ENCODE results near the gene ADAM12. TPM values are rescaled to one million over a fixed set of nuclear protein-coding genes. Genes with fewer than 3 reads are reported as not detected.

Gene ADAM12
- total and polyA plus RNA-seq, 2 donors (not counting 3 experiments of a cell fraction or from before 2014, with no cell fraction given): 0.22 to 0.33 TPM

DNA sequence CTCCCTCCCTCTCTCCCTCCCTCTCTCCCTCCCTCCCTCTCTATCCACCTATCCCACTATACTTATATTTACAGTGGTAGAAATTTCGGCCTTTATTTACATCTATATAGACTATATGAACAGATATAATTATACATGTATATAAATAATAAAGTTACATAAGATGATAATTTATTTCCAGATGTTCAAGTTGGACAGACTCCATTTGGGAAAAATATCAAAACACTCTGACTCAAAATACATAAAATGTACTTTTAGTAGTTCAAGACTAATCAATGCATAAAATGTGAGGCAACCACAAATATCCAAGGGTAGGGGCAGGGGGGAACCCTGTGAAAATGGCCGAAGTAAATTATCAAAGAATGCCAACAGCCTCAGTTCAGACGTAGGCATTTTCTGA is 288.9 kb downstream of the ADAM12 start:
- no peaks in the 10 kb centered on the region for H4K20me1 ChIP-seq (replicated peaks; ENCODE audit: control insufficient read depth, extremely low read depth, insufficient read depth, low read length)
- no peak overlapping the region for H3K9ac ChIP-seq (replicated peaks; ENCODE audit: extremely low read depth, insufficient read depth, low read length)
- H3K9me3 ChIP-seq (replicated peaks; ENCODE audit: control insufficient read depth, insufficient read depth, low read length): no peaks in the 10 kb centered on the region
- no peaks in the 10 kb centered on the region for H3K9me1 ChIP-seq (replicated peaks; ENCODE audit: control insufficient read depth, extremely low read depth, insufficient read depth, low read length)
- H3K4me2 ChIP-seq (ENCODE audit: insufficient read depth, low read length): no peak overlapping the region
- TF ChIP-seq, protein P1, sequence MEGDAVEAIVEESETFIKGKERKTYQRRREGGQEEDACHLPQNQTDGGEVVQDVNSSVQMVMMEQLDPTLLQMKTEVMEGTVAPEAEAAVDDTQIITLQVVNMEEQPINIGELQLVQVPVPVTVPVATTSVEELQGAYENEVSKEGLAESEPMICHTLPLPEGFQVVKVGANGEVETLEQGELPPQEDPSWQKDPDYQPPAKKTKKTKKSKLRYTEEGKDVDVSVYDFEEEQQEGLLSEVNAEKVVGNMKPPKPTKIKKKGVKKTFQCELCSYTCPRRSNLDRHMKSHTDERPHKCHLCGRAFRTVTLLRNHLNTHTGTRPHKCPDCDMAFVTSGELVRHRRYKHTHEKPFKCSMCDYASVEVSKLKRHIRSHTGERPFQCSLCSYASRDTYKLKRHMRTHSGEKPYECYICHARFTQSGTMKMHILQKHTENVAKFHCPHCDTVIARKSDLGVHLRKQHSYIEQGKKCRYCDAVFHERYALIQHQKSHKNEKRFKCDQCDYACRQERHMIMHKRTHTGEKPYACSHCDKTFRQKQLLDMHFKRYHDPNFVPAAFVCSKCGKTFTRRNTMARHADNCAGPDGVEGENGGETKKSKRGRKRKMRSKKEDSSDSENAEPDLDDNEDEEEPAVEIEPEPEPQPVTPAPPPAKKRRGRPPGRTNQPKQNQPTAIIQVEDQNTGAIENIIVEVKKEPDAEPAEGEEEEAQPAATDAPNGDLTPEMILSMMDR (IDR thresholded peaks at IDR 0.05; ENCODE audit: extremely low read depth in 1 of 2, insufficient read depth in 1 of 2, low read depth in 1 of 2, low read length in 2 of 2): no peak
- no peak for TF ChIP-seq POLR2AphosphoS5 (IDR thresholded peaks at IDR 0.05; ENCODE audit: insufficient read depth, low read depth, low read length)
- TF ChIP-seq EZH2 (IDR thresholded peaks at IDR 0.05; ENCODE audit: borderline replicate concordance, low read depth, low read length, severe bottlenecking): no peak
- no peak for TF ChIP-seq POLR2A (IDR thresholded peaks at IDR 0.05; ENCODE audit: low read depth, low read length)
- TF ChIP-seq GATA2 (IDR thresholded peaks at IDR 0.05; ENCODE audit: insufficient read depth, insufficient read length, low read depth, low read length): no peak
- TF ChIP-seq, protein P2, sequence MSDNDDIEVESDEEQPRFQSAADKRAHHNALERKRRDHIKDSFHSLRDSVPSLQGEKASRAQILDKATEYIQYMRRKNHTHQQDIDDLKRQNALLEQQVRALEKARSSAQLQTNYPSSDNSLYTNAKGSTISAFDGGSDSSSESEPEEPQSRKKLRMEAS (IDR thresholded peaks at IDR 0.05; ENCODE audit: insufficient read depth, insufficient read length): no peak
- no peak for TF ChIP-seq FOS (IDR thresholded peaks at IDR 0.05; ENCODE audit: borderline replicate concordance, insufficient read depth, low read length)
- TF ChIP-seq MYC (IDR thresholded peaks at IDR 0.05; ENCODE audit: low read depth, low read length): no peak
- TF ChIP-seq JUN (IDR thresholded peaks at IDR 0.05; ENCODE audit: borderline replicate concordance, insufficient read depth, insufficient read length, low read depth): no peak
- BruUV-seq (replicated peaks): no TSS peak
- intact Hi-C loops (cut with micrococcal nuclease): loop anchor here (10.0 kb wide), 1 partner anchor 285 kb away; the partner anchor contains the start of gene ADAM12
- H3K79me2 ChIP-seq (ENCODE audit: control insufficient read depth, insufficient read depth, low read length): no peaks in the 10 kb centered on the region
- dilution Hi-C loops (cut with MboI; ENCODE audit: extremely low pct_ligation_motif_present, low sequenced_read_pairs): no loop called here
- no peak overlapping the region for H2AFZ ChIP-seq (ENCODE audit: low read depth, low read length)
- no peak overlapping the region for H3K27ac ChIP-seq (ENCODE audit: insufficient read depth, low read depth, low read length)
- no peak overlapping the region for H3K4me3 ChIP-seq (replicated peaks in 1 of 3; ENCODE audit: insufficient read depth in 1 of 3, low read depth in 1 of 3, low read length in 3 of 3)
- FAIRE-seq (no peak), DNase-seq (ENCODE audit: low read depth, low spot score) (no peak)
- peaks cover 8% of the 10 kb centered on the region for H3K4me1 ChIP-seq (ENCODE audit: control insufficient read depth, extremely low read depth, insufficient read depth, low read length)
- ChIA-PET CTCF (interaction anchor here (1.6 to 4.6 kb wide), 5 partner anchors 16 to 165 kb away, joined by 5 to 88 read pairs (median 15); no protein-coding TSS in a partner anchor), POLR2A (no interaction called here)
- peaks cover 0 to 2% of the 10 kb centered on the region in 2 experiments for H3K27me3 ChIP-seq (ENCODE audit: control insufficient read depth in 2 of 2, insufficient read depth in 2 of 2, low read length in 2 of 2)
- no peaks in the 10 kb centered on the region for H3K36me3 ChIP-seq (ENCODE audit: control insufficient read depth in 2 of 2, extremely low read depth in 1 of 2, insufficient read depth in 2 of 2, low read length in 2 of 2)
